HG03575 (cell line): ENCODE measurements around the gene CALU.

Source experiments
- ATAC-seq: cut with Tn5 transposase; IDR thresholded peaks from one replicate; pipeline ENCODE4 v1.9.1; 2021; ENCODE audit not compliant: unreplicated experiment, insufficient number of reproducible peaks, low FRiP score; ENCODE audit errors: extremely low read depth

The CALU gene

GRCh38 chr7:128739048-128739962 lies at the start of gene CALU:
Gene CALU (plus strand): TSS chr7:128739359. CDS start chr7:128748584, 9,225 bp downstream.
- ATAC-seq, result peak; percentile 87

DNA sequence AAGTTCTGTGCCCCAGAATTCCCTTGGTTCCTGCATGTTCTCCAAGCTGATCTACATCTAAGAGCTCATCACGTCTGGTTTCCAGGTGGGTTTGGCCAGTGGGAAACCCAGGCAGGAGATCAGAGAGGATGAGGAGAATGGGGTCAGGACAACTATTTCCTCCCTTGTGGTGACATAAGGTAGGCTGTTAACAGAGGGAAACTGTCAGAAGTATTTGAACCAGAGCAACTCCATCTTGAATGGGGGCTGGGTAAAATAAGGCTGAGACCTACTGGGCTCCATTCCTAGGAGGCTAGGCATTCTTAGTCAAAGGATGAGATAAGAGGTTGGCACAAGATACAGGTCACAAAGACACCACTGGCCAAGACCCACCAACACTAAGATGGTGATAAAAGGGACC lies 47.9 kb upstream of the CALU start:
- no peak for ATAC-seq

DNA sequence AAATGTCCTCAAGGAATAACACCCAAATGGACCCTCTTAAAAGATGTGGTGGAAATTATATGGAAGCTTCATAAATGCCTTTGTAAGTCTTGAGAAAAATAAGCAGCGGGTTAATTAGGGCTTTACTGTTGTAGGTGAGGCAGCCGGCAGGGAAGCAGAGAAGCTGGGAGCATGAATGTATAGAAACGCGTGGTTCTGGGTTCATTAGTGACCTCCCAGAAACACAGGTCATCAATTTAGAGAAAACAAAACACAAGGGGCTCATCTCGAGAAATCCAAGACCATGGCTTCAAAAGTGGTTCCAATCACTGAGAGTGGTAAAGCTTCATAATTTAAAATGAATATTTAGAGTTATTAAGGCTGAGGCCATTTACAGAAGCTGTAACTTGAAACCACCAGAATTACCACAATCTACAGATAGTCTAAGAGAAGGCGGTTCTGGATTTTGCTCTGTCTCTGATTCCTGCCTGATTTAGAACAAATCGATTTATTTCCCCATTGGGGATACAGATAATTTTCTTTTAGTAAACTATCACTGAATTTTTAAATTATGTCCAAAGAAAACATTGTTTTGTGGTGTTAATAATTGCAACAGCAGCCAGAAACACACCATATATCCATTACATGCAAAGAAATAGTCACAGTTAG lies 46.4 kb upstream of the CALU start:
- ATAC-seq, result no peak

GRCh38 chr7:128693373-128694015 lies 45.7 kb upstream of the CALU start:
- no peak for ATAC-seq

- ATAC-seq, result no peak
Measured at GRCh38 chr7:128694738-128695137, 44.4 kb upstream of the CALU start.

- ATAC-seq, result no peak
Measured at GRCh38 chr7:128697302-128697905, 41.8 kb upstream of the CALU start.

DNA sequence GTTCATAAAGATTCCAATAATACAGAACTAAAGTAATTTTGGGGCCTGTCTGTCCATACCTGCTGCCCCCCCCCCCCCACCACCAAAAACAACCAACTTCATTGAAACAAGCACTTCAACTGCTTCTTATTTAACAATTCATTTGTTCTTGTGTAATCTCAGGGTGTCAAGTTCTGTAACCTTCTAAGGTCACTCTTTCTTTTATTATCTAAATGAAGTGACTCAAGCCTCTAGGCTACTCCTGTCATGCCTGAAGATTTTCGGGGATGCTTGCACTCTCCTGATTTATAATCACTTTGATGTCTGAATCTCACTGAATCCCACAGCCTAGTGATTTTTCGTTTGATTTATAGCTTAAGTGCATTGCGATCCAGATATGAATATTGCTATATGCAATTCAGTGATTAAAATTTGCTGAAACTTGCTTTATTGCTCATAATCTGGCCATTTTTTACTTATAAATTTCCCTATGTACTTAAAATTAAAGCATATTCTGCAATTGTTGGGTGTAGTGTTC lies 39.9 kb upstream of the CALU start:
- ATAC-seq, result no peak

GRCh38 chr7:128699895-128700294 lies 39.3 kb upstream of the CALU start:
- no peak for ATAC-seq

GRCh38 chr7:128701062-128701785 lies 37.9 kb upstream of the CALU start:
- no peak for ATAC-seq

GRCh38 chr7:128703609-128704241 lies 35.4 kb upstream of the CALU start:
- no peak for ATAC-seq

- no peak for ATAC-seq
Measured at GRCh38 chr7:128705891-128706333, 33.2 kb upstream of the CALU start.

GRCh38 chr7:128707752-128708151 lies 31.4 kb upstream of the CALU start:
- ATAC-seq, result no peak

DNA sequence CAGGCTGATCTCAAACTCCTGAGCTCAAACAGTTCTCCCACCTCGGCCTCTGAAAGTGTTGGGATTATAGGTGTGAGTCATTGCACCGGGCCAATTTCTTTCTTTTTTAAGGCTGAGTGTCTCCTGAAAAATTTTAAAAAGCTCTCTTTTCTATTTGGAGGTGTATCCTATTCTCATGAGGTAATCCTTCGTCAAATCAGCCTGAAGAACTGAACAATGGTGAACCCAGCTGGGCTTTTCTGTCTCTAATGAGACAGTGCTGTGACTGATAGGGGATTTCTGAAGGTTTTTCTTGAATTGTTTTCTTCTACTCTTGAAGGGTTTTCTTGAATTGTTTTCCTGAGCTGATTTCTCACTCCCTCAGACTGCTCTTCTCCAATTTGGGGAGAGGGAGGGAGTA lies 30.9 kb upstream of the CALU start:
- no peak for ATAC-seq

DNA sequence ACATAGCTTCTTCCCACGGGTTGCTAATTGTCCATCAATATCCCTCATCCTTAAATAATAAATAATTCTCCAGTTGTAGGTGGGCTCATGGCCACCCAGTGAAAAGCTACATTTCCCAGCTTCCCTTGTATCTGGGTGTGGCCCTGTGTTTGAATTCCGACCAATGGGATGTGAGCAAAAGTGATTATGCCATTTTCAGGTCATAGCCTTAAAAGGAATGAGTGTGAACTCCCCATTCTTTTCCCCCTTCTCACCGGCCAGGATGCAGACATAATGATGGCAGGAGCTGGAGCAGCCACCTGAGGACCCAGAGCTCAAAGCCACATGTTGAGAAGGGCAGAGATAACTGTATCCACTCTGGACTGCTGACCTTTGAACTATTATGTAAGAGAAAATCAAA lies 30.3 kb upstream of the CALU start:
- no peak for ATAC-seq

- no peak for ATAC-seq
Measured at GRCh38 chr7:128710481-128710880, 28.7 kb upstream of the CALU start.

DNA sequence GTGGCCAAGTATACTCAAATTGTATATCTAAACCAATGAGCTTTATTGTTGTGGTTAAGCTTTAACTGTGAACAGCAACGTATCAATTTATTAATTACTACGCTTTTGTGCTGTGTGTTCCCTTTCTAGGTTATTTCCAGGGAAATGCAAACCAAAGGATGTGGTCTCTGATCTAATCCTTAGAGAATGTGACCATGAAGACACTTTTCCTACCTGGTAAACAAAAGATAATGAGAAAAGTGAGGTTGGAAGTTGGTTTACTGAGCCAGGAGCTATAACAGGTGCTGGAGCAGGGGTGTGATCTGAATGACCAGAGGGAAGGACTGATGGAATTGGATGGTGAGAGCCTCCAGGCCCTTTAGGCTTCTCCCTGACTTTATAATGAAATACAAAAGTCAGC lies 25.4 kb upstream of the CALU start:
- ATAC-seq, result no peak

DNA sequence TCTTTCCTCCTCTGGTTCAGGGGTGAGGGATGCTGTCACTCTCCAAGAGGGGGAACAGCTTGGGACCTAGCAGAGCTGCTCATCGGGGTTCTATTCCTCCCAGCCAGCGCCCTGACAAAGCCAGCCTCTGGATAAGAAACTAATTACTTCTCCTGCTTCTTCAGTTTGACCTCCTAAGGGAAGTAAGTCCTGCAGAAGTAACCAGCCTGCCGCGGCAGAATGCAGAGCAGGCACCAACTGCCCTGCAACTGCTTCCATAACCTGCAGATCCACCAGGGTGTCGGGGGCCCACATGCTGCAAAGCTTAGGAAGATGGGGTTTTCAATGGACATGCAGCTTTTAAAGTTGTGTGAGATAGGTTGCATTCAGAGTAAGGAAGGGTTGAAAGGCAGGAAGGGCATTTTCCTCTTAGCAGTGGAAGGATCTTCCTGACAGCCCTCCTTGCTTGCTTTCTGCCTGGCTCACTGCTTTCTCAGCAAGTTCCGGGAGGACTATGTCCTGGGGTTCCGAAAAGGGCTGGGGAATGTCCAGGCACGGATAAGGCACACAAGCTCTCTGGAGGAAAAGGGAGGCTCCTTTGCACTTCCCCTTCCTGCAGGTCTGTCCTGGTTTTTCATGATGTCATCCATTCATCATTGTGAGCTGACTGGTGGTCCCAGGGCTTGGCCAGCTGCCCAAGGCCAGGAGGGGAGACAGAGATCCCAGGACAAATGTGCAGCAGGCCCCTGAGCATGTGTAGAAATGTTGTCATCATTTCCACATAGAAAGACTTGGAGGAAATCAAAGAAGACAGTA lies 24.3 kb upstream of the CALU start:
- no peak for ATAC-seq
